ENCODE measurements around the gene TAF4.

The TAF4 gene

GRCh38 chr20:61936701-61937131 is 129.0 kb downstream of the TAF4 start:
- no peak overlapping the region for H3K27ac ChIP-seq

GRCh38 chr20:61935926-61936700 is 129.6 kb downstream of the TAF4 start:
- H3K27ac ChIP-seq: no peak overlapping the region
- TF ChIP-seq CTCF (conservative IDR thresholded peaks at IDR 0.05) (no peak), ZFX (IDR thresholded peaks at IDR 0.05) (no peak)

More at GRCh38 chr20:61936701-61937131, 129.0 kb downstream of the TAF4 start:
- TF ChIP-seq ZFX (IDR thresholded peaks at IDR 0.05) (no peak), CTCF (conservative IDR thresholded peaks at IDR 0.05) (no peak)

- TF ChIP-seq CTCF (conservative IDR thresholded peaks at IDR 0.05) (no peak), ZFX (IDR thresholded peaks at IDR 0.05) (no peak)
- no peak overlapping the region for H3K27ac ChIP-seq
Measured at GRCh38 chr20:61934716-61935530, 130.8 kb downstream of the TAF4 start.

- no peak overlapping the region for H3K27ac ChIP-seq
- TF ChIP-seq ZFX (IDR thresholded peaks at IDR 0.05): no peak
- TF ChIP-seq CTCF (conservative IDR thresholded peaks at IDR 0.05): no peak
Measured at GRCh38 chr20:61933951-61934715, 131.5 kb downstream of the TAF4 start.

- no peak overlapping the region for H3K27ac ChIP-seq
- TF ChIP-seq CTCF (conservative IDR thresholded peaks at IDR 0.05) (no peak), ZFX (IDR thresholded peaks at IDR 0.05) (no peak)
Measured at GRCh38 chr20:61933481-61933950, 132.2 kb downstream of the TAF4 start.

- TF ChIP-seq ZFX (IDR thresholded peaks at IDR 0.05) (no peak), CTCF (conservative IDR thresholded peaks at IDR 0.05) (no peak)
- H3K27ac ChIP-seq: no peak overlapping the region
Measured at GRCh38 chr20:61932711-61933480, 132.8 kb downstream of the TAF4 start.

Data from C4-2B (cell line).